ENCODE data around the gene TMEM119.

The TMEM119 gene

GRCh38 chr12:108582978-108583770 is 14.7 kb downstream of the TMEM119 start:
- TF ChIP-seq ZFX (IDR thresholded peaks at IDR 0.05; ENCODE audit: borderline replicate concordance): no peak
- TF ChIP-seq, protein P1, sequence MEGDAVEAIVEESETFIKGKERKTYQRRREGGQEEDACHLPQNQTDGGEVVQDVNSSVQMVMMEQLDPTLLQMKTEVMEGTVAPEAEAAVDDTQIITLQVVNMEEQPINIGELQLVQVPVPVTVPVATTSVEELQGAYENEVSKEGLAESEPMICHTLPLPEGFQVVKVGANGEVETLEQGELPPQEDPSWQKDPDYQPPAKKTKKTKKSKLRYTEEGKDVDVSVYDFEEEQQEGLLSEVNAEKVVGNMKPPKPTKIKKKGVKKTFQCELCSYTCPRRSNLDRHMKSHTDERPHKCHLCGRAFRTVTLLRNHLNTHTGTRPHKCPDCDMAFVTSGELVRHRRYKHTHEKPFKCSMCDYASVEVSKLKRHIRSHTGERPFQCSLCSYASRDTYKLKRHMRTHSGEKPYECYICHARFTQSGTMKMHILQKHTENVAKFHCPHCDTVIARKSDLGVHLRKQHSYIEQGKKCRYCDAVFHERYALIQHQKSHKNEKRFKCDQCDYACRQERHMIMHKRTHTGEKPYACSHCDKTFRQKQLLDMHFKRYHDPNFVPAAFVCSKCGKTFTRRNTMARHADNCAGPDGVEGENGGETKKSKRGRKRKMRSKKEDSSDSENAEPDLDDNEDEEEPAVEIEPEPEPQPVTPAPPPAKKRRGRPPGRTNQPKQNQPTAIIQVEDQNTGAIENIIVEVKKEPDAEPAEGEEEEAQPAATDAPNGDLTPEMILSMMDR (IDR thresholded peaks at IDR 0.05): no peak
- no peak overlapping the region for H3K27ac ChIP-seq

- no peak overlapping the region for H3K27ac ChIP-seq
- no peak for TF ChIP-seq ZFX (IDR thresholded peaks at IDR 0.05; ENCODE audit: borderline replicate concordance)
- TF ChIP-seq, protein P1 (IDR thresholded peaks at IDR 0.05): no peak
Measured at GRCh38 chr12:108582509-108582908, 15.4 kb downstream of the TMEM119 start.

DNA sequence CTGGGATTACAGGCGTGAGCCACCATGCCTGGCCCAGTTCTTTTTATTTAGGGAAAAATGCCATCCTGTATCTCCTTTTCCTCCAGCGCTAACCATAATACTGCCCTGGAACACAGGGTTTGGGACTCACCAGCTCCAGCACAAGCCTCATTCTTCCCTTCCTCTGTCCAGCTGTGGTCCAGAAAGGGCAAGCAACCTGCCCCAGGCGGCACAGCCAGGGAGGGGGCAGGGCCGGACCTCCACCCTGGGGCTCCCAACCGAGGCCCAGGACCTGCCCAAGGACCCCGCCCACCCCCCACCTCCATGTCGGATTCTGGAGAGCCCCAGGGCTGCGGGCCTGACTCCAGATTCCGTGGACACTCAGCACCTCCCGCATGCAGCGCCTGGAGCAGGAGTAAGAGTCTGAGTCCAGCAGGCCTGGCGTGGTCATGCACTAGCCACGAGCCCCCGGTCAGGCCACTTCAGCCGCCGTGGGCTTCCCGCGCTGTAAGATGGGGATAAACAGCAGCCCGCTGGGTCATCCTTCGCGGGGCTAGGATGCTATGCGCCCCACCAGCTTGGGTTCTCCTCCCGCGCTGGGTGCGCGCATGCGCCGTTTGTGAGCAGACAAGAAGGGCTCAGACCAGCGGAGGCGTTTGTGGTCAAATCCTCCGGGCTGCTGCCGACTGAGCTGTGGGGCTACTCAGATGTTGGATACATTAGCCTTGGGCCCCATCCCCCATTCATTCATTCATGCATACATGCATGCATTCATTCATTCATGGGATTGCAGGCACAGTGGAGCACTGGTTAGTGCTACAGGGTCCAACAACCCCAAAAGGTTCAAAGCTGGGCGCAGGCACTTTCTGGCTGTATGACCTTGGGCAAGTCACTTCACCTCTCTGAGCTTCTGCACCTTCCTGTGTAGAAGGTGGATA is 16.3 kb downstream of the TMEM119 start:
- TF ChIP-seq ZFX (IDR thresholded peaks at IDR 0.05; ENCODE audit: borderline replicate concordance): no peak
- TF ChIP-seq, protein P1 (IDR thresholded peaks at IDR 0.05): no peak
- H3K27ac ChIP-seq: no peak overlapping the region

DNA sequence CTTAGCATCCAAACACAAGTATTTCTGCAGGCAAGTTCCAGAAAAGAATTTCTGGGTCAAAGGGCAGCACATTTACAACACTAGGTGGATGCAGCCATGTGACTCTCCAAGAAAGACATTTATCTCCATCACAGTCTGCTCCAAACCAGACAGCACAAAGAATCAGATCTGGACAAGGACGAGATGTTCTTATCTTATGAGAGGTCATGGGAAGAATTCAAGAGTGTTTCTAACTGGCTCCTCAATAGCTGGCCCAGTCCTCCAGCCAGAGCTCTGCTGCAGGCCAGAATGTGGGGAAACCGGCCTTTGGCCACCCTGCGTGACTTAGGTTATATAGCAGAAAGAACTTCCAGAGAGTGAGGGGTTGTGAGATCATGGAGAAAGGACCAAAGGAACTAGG is 17.4 kb downstream of the TMEM119 start:
- H3K27ac ChIP-seq: no peak overlapping the region
- TF ChIP-seq, protein P1 (IDR thresholded peaks at IDR 0.05): no peak

DNA sequence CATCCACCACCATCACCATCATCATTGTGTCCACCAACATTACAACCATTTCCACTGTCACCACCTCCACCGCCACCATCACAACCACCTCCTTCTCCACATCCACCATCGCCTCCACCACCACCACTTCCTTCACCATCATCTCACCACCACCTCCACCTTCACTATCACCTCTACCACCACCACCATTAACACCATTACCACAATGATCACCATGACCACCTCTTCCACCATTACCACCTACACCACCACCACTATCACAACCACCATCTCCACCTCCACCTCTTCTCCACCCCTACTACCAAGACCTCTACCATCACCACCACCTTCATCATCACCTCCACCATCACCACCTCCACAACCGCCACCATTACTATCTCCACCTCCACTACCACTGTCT is 19.1 kb downstream of the TMEM119 start:
- no peak overlapping the region for H3K27ac ChIP-seq
- TF ChIP-seq, protein P1 (IDR thresholded peaks at IDR 0.05): no peak
- TF ChIP-seq ZFX (IDR thresholded peaks at IDR 0.05; ENCODE audit: borderline replicate concordance): no peak

DNA sequence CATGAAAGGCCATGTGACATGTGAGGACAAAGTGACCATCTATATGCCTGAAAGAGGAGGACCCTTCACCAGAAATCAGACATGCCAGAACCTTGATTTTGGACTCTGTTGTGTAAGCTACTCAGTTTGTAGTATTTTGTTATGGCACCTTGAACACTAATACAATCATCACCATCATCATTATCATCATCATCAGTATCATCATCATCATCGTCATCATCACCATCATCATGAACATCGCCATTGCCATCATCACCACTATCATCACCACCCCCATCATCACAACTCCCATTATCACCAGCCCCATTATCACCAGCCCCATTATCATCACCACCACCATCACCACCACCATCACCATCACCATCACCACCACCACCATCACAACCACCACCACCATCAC is 19.6 kb downstream of the TMEM119 start:
- H3K27ac ChIP-seq: no peak overlapping the region
- TF ChIP-seq, protein P1 (IDR thresholded peaks at IDR 0.05): no peak
- no peak for TF ChIP-seq ZFX (IDR thresholded peaks at IDR 0.05; ENCODE audit: borderline replicate concordance)

- H3K27ac ChIP-seq: no peak overlapping the region
- TF ChIP-seq, protein P1 (IDR thresholded peaks at IDR 0.05): no peak
- TF ChIP-seq ZFX (IDR thresholded peaks at IDR 0.05; ENCODE audit: borderline replicate concordance): no peak
Measured at GRCh38 chr12:108577458-108577857, 20.4 kb downstream of the TMEM119 start.
